HG03108 (cell line): ENCODE data around the gene ACOXL.

Experiments used
- ATAC-seq: cut with Tn5 transposase; IDR thresholded peaks from one replicate; pipeline ENCODE4 v1.9.1; 2021; ENCODE audit warnings: moderate library complexity; ENCODE audit not compliant: unreplicated experiment

ACOXL gene

DNA sequence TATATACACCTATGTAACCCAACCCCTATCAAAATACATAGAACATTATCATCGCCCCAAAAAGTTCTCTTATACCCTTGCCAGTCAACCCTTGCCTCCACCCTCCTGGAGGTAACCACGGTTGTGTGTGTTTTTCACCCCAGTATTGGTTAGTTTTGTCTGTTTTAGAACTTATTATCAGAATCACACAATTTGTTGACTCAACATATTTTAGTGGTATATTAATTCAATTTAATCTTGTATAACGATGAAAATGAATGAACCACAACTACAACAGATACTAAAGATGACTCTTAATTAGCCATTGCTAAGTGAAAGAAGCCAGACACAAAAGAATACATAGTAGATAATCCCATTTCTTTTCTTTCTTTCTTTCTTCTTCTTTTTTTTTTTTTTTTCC is 19.3 kb downstream of the ACOXL start:
- no peak for ATAC-seq

DNA sequence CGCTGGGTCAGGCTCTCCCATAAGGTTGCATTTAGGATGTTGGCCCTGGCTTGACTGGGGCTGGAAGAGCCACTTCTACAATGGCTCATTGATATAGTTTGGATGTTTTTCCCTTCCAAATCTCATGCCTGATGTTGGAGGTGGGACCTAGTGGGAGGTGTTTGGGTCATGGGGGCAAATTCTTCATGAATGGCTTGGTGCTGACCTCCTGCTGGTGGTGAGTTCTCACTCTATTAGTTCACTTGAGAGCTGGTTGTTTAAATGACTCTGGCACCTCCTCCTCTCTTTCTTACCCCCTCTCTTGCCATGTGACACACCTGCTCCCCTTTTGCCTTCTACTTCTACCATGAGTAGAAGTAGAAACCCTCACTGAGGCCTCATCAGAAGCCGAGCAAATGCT is 20.5 kb downstream of the ACOXL start:
- no peak for ATAC-seq

- ATAC-seq, result no peak
These were observed 23.2 kb downstream of the ACOXL start for GRCh38 chr2:110755491-110756078.

DNA sequence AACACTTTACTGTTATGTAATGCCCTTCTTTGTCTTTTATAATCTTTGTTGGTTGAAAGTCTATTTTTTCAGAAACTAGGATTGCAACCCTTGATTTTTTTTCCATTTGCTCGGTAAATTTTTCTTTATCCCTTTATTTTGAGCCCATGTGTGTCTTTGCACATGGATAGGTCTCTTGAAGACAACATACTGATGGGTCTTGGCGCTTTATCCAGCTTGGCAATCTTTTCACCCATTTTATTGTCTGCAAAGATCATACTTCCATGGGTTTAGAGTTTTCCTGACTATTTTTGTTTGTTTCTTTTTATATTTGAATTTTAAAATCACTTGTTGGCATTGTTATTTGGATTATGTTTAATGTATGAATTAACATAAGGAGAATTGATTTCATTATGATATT is 27.0 kb downstream of the ACOXL start:
- no peak for ATAC-seq

DNA sequence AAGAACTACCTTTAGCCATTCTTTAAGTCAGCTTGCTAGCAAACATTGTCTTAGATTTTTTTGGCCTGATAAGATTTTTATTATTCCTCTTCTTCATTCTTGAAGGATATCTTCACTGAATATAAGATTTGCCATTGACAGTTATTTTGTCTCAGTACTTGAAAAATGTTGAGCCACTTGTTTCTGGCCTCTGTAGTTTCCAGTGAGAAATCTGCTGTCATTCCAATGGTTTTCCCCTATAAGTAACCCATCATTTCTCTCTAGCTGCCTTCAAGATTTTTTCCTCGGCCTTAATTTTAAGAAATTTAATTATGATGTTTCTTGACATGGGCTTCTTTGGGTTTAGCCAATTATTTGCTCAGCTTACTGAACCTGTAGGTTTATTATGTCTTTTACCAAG is 32.6 kb downstream of the ACOXL start:
- no peak for ATAC-seq

- no peak for ATAC-seq
These were observed 33.9 kb downstream of the ACOXL start for GRCh38 chr2:110766291-110766690.

DNA sequence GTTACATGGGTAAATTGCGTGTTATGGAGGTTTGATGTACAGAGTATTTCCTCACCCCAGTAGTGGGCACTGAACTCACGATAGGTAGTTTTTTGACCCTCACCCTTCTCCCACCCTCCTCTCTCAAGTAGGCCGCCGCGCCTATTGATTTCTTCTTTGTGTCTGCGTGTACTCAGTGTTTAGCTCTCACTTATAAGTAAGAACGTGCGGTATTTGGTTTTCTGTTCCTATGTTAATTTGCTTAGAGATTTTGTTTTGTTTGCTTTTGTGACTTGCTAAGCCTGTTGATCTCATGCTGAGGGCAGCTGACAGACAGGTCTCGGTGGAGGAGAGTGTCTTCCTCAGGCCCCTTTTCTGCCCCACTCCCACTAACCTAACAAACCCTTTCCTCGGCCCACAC is 36.2 kb downstream of the ACOXL start:
- no peak for ATAC-seq

DNA sequence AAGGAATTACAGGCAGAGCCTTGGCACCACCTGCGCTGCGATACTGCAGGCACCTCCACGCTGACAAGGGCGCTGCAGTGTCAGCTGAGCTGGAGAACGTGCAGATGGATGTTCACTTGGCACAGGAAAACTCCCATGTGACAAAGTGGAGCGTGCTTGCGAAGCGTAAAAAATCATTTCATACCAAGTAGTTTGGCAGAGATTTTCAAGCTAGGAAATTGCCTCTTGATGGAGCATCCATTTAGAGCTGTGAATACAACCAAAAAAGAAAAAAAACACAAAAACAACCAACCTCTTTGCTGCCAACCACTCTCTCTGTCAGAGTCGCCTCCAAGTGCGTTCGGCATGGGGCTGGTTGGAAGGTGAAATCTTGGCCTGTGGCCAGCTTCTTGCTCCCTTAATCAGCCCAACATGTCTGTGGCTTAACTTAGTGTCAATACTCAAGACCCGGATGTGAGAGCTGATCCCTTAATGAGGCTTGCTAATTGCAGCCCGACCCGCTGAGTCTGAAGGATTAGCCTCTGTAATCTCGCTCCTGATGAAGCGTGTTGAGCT is 38.1 kb downstream of the ACOXL start:
- ATAC-seq, result no peak

DNA sequence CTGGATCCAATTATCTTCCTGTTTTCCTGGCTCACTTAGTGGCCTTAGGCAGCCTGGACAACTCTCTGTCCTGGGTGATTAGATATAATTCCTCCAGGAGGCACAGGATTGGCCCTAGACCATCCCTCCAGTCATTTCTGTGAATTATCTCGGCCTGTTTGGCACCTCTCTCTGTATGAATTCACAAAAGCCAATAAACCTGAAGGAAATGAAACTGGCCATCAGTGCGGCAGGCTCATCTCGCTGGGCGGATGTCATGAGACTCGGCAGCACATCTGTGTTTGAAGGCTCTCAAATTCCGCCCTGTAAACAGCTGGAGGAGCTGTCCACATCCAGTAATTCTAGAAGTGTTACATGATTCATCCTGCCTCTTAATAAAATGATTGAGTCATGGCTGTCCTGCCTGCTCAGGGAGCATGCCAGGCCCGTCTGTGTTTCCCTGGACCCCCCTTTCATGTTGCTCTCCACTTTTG is 38.6 kb downstream of the ACOXL start:
- ATAC-seq, result no peak

GRCh38 chr2:110771547-110772382 is 39.4 kb downstream of the ACOXL start:
- ATAC-seq, result no peak

DNA sequence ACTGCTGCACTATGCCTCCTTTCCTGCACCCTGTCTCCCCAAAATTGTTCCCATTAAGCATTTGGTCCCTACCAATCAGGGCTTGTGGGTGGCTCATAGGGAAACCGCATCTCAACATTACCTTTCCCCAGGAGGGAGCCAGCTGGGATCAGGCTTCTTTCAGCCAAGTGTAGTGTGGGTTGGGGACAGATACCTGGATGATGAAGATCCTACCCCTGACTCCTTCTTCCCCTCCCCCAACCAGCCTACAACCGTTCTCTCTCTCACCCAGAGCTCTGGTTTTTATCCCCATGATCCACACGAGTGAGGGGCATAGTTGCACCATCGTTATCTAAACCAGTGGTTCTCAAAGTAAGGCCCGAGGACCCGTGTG is 40.0 kb downstream of the ACOXL start:
- no peak for ATAC-seq

DNA sequence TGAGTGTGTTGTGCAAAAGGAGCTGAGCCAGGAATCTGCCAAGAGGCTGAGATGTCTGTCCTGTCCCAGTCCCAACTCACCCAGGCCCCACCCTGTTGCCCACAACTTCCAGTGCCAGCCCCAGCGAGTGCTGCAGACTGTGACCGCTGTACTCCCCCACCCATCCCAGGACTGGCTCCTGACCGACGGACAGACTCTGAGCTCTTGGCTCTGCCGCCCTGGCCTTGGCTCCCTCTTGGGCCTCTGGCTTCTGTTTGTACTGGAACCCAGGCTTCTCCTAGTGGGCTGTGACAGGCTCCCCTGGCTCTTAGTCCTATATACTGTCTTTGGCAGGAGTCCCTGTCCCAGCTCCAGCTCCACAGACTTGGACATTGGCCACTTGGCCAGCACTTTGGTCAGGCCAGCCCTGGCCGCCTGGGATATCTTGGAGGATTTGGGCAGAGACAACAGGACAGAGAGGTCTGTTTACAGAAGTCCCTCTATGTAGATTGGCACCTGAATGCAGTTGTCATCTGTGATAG is 41.1 kb downstream of the ACOXL start:
- no peak for ATAC-seq

- ATAC-seq, result no peak
These were observed 42.3 kb downstream of the ACOXL start for GRCh38 chr2:110774701-110775100.

DNA sequence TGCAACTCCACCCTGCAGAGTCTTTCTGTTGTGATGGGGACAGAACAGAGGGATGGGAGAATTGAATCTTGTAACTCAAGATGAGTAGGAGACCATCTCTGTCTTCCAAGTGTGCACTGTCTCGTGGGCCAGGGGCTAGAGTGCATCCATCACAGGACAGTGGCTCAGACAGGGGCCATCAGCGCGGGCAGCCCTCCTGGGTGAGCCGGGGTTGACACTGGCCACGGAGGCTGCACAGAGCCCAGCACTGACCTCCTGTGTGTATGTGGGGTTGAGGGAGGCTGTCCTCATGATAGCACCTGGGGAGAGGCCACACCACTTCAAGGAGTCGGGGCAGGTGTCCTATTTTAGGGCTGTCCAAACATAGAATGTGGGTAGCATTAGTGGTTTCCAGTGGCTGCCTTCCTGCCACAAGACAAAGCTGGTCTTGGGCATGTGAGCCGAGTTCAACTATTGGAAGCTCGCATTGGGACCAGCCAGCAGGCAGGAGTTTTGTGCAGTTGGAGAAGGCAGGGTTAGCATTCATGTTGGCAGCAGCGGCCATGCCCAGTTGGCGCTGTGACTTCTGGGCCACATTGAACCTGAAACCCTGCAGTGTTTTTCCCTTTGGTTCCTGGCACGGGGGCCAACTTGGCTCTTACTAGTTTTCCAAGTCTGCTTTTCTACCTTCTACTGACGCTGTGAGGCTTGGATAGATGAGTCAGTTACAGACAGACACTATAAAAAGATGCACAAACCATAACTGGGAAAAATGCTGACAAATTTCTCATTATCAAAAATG is 45.3 kb downstream of the ACOXL start:
- ATAC-seq, result no peak

DNA sequence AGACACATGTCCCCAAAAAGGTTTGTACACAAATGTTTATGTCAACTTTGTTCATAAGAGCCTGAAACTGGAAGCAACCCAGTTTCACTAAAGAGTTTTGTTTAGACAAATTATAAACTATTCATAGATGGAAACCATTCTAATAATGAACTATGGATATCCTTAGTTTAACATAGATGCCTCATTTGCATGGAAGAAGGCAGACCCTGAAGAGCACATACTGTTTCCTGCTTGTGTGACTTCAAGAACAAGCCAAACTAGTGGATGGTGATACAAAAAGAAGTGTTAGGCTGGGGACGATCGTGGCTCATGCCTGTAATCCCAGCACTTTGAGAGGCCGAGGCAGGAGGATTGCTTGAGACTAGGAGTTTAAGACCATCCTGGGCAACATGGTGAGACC is 48.1 kb downstream of the ACOXL start:
- ATAC-seq, result no peak

DNA sequence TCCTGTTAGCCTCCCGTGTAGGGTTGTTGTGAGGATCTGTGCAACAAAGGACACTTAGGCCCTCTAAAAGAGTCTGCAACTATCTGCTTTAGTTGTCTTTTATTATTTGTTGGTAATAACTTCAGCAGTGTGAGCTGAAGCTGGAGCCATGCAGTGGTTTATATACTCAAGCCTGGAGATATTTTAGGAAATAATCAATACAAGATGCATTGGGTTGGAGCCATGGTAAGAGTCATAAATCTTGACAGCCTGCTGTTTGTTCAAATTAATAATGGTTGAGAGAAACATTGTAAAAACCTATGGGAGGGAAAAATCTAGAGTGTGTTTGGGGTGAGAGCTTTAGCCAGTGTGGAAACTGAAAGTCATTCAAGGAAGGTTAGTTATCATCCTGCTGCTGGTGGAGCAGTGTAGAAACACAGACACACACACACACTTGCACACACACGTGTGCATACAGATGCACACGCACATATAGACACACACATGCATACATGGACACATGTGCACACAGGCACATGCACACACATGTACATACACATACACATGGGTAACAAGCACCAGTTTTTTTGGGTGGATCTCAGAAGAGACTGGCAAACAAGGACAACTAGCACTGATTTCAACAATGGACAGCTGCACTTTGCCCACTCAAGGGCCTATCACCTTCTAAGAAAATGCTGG is 51.0 kb downstream of the ACOXL start:
- no peak for ATAC-seq

DNA sequence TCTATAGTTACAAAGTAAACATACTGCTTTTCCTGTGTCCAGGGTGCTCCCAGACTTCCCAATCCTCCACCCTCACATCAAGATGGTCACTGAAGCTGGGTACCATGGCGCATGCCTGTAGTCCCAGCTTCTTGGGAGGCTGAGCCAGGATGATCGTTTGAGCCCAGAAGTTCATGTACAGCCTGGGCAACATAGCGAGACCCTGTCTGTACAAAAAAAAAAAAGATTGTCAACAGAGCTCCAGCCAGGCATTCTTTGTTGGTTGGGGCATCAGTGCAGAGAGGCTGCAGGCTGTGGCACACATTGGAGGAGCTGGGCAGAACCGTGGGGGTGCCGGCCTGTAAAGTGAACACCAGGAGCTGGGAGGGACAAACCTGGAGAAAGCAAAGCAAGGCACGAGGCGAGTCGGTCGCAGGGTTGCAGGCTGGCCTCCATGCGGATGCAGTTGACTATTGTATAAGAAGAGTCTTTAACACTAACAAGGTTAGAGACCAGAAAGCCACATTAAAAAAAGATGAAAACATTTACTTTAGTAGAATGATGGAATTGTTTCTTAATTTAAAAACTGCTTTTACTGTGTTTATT is 51.8 kb downstream of the ACOXL start:
- ATAC-seq, result no peak

GRCh38 chr2:110785439-110785838 is 53.1 kb downstream of the ACOXL start:
- ATAC-seq, result no peak

DNA sequence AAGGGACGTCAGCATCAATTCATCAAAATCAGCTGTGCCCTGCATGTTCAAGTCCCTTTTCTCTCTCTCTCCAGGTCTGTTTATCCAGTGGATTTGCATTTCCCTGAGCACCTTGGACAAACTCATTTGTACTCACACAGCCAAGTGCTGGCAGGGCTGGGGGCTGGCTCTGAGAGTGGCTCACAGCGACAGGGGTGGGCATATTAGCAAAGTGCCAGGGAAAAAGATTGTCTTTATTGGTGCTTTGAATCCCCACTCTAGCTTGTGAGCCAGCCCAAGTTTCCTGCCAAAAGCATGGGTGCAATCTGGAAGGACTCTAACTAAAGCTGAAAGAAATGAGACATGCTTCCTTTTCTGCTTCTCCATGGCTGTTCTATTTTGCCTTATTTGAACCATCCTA is 56.6 kb downstream of the ACOXL start:
- ATAC-seq, result no peak

GRCh38 chr2:110789706-110790105 is 57.3 kb downstream of the ACOXL start:
- no peak for ATAC-seq
